Measurements from ENCODE around the gene TMEM258.

Gene TMEM258

GRCh38 chr11:61752117-61752924, 40.1 kb downstream of the TMEM258 start, which contains the start of gene MYRF:
Gene MYRF, plus strand, starts transcription at chr11:61752636. Its CDS starts 109 bp downstream, at chr11:61752745.
- H3K4me2 ChIP-seq (ENCODE audit: low read length), result peak within 1 kb of the TSS; percentile 41; the same call in 1 of the 2 replicates
- H3K9me3 ChIP-seq (ENCODE audit: low read length), result no peaks in the 10 kb centered on the region
- H3F3A ChIP-seq (ENCODE audit: insufficient read depth, low read length), result no peaks in the 10 kb centered on the region
- peaks cover 13% of the 10 kb centered on the region for H3K27me3 ChIP-seq (ENCODE audit: insufficient read depth, low read length)
- no peak within 1 kb of the TSS for H3K9ac ChIP-seq (ENCODE audit: low read length)
- no peaks in the 10 kb centered on the region for H4K20me1 ChIP-seq (ENCODE audit: insufficient read depth, low read length)
- no peaks in the 10 kb centered on the region for H3K4me1 ChIP-seq (ENCODE audit: insufficient read depth, low read length, severe bottlenecking)
- H3K79me2 ChIP-seq (ENCODE audit: insufficient read depth, low read length), result no peaks in the 10 kb centered on the region
- H3K36me3 ChIP-seq (ENCODE audit: insufficient read depth, low read length), result no peaks in the 10 kb centered on the region
- H3K4me3 ChIP-seq (ENCODE audit: low read depth, low read length, poor library complexity, severe bottlenecking), result peak within 1 kb of the TSS; percentile 21
- H2AFZ ChIP-seq (ENCODE audit: low read length), result no peak within 1 kb of the TSS
- TF ChIP-seq CTCF (IDR thresholded peaks at IDR 0.05; ENCODE audit: low read length), result peak; percentile 47
- no peak for TF ChIP-seq EZH2 (IDR thresholded peaks at IDR 0.05; ENCODE audit: borderline replicate concordance, low read length)
- H3K9me2 ChIP-seq (ENCODE audit: low read depth, low read length), result no peaks in the 10 kb centered on the region
- H3K27ac ChIP-seq (ENCODE audit: low read depth, low read length, poor library complexity, severe bottlenecking), result no peak within 1 kb of the TSS

GRCh38 chr11:61751384-61751783, 41.0 kb downstream of the TMEM258 start:
- H3K9me2 ChIP-seq (ENCODE audit: low read depth, low read length), result no peaks in the 10 kb centered on the region
- H3K4me2 ChIP-seq (ENCODE audit: low read length), result no peak overlapping the region
- no peaks in the 10 kb centered on the region for H3K9me3 ChIP-seq (ENCODE audit: low read length)
- H3K79me2 ChIP-seq (ENCODE audit: insufficient read depth, low read length), result no peaks in the 10 kb centered on the region
- no peaks in the 10 kb centered on the region for H3K4me1 ChIP-seq (ENCODE audit: insufficient read depth, low read length, severe bottlenecking)
- TF ChIP-seq EZH2 (IDR thresholded peaks at IDR 0.05; ENCODE audit: borderline replicate concordance, low read length) (no peak), CTCF (IDR thresholded peaks at IDR 0.05; ENCODE audit: low read length) (no peak)
- H3K27me3 ChIP-seq (ENCODE audit: insufficient read depth, low read length), result peaks cover 13% of the 10 kb centered on the region
- H3K36me3 ChIP-seq (ENCODE audit: insufficient read depth, low read length), result no peaks in the 10 kb centered on the region
- H4K20me1 ChIP-seq (ENCODE audit: insufficient read depth, low read length), result no peaks in the 10 kb centered on the region
- no peak overlapping the region for H3K9ac ChIP-seq (ENCODE audit: low read length)
- H3F3A ChIP-seq (ENCODE audit: insufficient read depth, low read length), result no peaks in the 10 kb centered on the region
- H2AFZ ChIP-seq (ENCODE audit: low read length), result no peak overlapping the region
- no peak overlapping the region for H3K27ac ChIP-seq (ENCODE audit: low read depth, low read length, poor library complexity, severe bottlenecking)
- no peak overlapping the region for H3K4me3 ChIP-seq (ENCODE audit: low read depth, low read length, poor library complexity, severe bottlenecking)

- no peak overlapping the region for H3K27ac ChIP-seq (ENCODE audit: low read depth, low read length, poor library complexity, severe bottlenecking)
- no peak overlapping the region for H3K9ac ChIP-seq (ENCODE audit: low read length)
- no peaks in the 10 kb centered on the region for H3K9me2 ChIP-seq (ENCODE audit: low read depth, low read length)
- H3F3A ChIP-seq (ENCODE audit: insufficient read depth, low read length), result no peaks in the 10 kb centered on the region
- no peaks in the 10 kb centered on the region for H3K36me3 ChIP-seq (ENCODE audit: insufficient read depth, low read length)
- H3K4me1 ChIP-seq (ENCODE audit: insufficient read depth, low read length, severe bottlenecking), result no peaks in the 10 kb centered on the region
- no peak overlapping the region for H3K4me3 ChIP-seq (ENCODE audit: low read depth, low read length, poor library complexity, severe bottlenecking)
- H3K79me2 ChIP-seq (ENCODE audit: insufficient read depth, low read length), result no peaks in the 10 kb centered on the region
- H2AFZ ChIP-seq (ENCODE audit: low read length), result no peak overlapping the region
- no peaks in the 10 kb centered on the region for H3K9me3 ChIP-seq (ENCODE audit: low read length)
- no peak for TF ChIP-seq EZH2 (IDR thresholded peaks at IDR 0.05; ENCODE audit: borderline replicate concordance, low read length)
- no peak for TF ChIP-seq CTCF (IDR thresholded peaks at IDR 0.05; ENCODE audit: low read length)
- H4K20me1 ChIP-seq (ENCODE audit: insufficient read depth, low read length), result no peaks in the 10 kb centered on the region
- H3K4me2 ChIP-seq (ENCODE audit: low read length), result no peak overlapping the region
- peaks cover 13% of the 10 kb centered on the region for H3K27me3 ChIP-seq (ENCODE audit: insufficient read depth, low read length)
Measured at GRCh38 chr11:61750631-61751273, 41.6 kb downstream of the TMEM258 start.

All from OCI-LY1 (cell line).